SIG-M5 (cell line): ENCODE measurements around the gene CTXN2.

Experiments used
- DNase-seq: peaks from one replicate; lab custom pipeline; 2025; lab: John Stamatoyannopoulos, UW

The CTXN2 gene

GRCh38 chr15:48222627-48223026 is 31.2 kb downstream of the CTXN2 start:
- DNase-seq: no peak

- no peak for DNase-seq
These were observed 34.3 kb downstream of the CTXN2 start for GRCh38 chr15:48225771-48226170.

DNA sequence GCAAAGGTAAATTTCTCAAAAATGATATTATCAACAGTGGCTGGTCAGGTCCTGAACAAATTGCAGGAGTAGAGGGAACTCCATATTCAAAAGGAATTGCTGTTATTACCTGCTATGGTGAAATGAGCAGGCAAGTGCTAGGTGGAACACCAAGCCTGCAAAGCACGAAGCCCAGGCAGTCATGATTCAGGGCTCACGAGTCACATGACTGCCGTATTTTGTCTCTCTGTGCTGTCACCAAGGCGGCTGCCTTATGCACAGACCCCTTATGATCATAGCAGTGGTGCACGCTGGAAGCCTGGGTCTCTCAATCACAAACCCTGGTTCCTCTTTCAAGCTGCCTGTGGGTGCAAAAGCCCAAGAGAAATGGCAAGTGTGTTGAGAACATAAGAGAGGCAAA is 39.0 kb downstream of the CTXN2 start:
- no peak for DNase-seq

GRCh38 chr15:48233246-48233645 is 41.8 kb downstream of the CTXN2 start:
- no peak for DNase-seq

DNA sequence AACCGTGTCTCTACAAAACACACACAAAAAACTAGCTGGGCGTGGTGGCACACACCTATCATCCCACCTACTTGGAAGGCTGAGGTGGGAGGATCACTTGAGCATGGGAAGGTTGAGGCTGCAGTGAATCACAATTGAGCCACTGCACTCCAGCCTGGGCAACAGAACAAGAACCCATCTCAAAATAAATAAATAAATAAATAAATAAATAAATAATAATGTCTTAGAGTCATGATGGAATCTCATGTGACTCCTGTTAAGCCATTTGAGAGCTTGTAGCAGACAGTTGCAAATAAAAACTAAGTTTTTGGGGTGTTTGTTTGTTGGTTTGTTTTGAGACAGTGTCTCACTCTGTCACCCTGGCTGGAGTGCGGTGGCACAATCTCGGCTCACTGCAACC is 47.9 kb downstream of the CTXN2 start:
- DNase-seq: no peak

DNA sequence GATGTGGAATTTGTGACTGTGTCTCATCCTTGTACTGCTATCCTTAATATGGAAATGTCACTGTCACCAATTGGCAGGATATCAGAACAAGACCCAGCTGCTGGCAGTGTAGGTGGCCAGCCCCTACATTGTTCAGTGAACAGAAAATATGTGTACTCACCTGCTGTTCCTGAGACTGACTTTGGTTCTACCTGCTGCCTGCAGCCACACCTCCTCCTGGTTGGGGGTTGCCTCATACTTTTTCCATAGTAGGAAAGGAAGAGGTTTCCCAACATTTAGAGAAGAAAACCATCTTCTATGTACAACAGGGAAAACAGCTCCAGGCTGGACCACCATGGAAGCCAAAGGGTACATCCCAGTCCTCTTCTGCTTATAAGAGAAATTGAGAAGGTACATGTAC is 50.5 kb downstream of the CTXN2 start:
- DNase-seq: no peak

DNA sequence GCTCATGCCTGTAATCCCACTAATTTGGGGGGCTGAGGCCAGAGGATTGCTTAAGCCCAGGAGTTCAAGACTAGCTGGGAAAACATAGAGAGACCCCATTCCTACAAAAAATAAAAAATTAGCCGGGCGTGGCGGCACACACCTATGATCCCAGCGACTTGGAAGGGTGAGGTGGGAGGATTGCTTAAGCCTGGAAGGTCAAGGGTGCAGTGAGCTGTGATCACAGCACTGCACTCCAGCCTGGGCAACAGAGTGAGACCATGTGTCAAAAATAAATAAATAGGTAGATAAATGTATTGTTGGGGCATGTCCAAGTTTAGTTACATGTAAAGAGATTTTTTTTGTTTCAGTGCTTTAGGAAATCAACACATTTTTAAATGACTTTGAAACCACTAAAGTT is 51.1 kb downstream of the CTXN2 start:
- no peak for DNase-seq

DNA sequence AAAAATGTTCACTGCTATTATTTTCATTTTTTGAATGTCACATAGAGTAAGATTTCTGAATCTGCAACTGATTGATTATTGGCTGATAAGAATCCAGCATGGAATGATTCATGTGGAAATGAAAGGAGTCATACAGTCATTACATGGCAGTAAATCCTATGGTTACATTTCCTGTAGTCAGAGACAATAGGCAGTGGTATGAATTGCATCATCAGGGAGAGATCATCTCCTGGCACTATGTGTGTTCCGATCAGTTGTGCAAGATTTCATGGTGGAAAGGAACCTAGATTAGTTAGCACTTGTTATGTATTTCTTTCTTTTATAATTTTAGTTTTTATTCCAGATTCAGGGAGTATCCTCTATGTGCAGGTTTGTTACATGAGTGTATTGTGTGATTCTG is 53.5 kb downstream of the CTXN2 start:
- no peak for DNase-seq

DNA sequence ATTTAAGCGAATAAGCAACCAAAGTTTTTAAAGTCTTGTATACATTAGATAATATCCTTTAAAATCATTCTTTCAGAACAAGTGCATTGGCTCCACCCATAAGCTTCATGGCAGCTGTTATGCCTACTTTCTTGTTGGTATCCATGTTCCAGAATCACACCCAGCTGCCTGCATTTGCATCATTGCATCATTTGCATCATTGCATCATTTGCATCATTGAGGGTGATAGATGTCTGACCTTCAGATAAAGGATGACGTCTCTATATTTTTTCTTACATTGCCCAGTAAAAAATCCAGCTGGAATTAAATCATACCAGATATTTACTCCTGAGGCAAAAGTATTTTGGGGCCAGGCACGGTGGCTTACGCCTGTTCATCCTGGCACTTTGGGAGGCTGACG is 56.9 kb downstream of the CTXN2 start:
- DNase-seq: no peak

DNA sequence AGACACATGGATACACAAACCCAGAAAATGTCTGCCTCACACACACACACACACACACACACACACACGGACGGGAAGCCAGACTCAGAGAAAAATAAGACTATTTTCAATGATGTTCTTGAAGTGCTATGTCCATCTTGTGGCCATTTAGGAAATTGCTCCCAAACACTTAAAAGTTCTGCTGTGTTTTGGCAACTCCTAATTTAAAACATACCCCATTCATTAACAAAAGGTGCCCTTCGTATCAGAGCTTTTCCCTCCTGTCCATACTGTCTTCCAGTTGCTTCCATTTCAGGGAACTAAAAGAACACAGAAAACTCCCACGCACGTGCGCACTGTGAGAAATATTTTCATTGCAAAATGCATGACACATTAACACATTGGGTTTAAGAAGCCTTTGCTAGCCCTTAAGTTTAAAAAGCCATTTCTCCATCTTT is 59.2 kb downstream of the CTXN2 start:
- DNase-seq: no peak

DNA sequence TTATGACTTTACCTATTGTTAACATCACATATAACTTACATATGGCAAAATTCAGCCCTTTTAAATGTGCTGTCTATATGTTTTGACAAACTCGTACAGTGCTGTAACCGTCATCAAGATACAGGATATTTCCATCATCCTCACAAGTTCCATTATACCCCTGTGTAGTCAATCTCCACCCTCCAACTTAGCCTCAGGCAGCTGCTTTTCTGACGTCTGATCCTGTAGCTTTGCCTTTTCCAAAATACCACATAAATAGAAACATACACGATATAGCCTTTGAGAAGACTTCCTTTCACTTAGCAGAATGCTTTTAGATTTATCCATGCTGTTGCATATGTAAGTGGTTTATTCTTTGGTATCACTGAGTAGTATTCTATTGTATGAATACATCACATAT is 61.7 kb downstream of the CTXN2 start:
- DNase-seq: no peak
